Measurements from ENCODE around the gene NDUFA1.

- TF ChIP-seq, protein P1, sequence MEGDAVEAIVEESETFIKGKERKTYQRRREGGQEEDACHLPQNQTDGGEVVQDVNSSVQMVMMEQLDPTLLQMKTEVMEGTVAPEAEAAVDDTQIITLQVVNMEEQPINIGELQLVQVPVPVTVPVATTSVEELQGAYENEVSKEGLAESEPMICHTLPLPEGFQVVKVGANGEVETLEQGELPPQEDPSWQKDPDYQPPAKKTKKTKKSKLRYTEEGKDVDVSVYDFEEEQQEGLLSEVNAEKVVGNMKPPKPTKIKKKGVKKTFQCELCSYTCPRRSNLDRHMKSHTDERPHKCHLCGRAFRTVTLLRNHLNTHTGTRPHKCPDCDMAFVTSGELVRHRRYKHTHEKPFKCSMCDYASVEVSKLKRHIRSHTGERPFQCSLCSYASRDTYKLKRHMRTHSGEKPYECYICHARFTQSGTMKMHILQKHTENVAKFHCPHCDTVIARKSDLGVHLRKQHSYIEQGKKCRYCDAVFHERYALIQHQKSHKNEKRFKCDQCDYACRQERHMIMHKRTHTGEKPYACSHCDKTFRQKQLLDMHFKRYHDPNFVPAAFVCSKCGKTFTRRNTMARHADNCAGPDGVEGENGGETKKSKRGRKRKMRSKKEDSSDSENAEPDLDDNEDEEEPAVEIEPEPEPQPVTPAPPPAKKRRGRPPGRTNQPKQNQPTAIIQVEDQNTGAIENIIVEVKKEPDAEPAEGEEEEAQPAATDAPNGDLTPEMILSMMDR (conservative IDR thresholded peaks at IDR 0.05): no peak
- no peak for TF ChIP-seq EZH2 (IDR thresholded peaks at IDR 0.05; ENCODE audit: low read depth)
Measured at GRCh38 chrX:119917877-119918276, 46.2 kb downstream of the NDUFA1 start.

Data from PC-9 (cell line).